Nephron (organoid): ENCODE results near the gene MAMLD1.

Experiments used
- H3K27ac Mint-ChIP-seq, 3 experiments: 2 replicates each; pipeline ENCODE4 v1.8.0; 2020; ENCODE audit warnings: mixed read lengths in 3 of 3, mild to moderate bottlenecking in 2 of 3, moderate library complexity in 1 of 3
- H3K27me3 Mint-ChIP-seq: 2 replicates; pipeline ENCODE4 v1.8.0; 2021; ENCODE audit warnings: low read depth, mild to moderate bottlenecking, moderate library complexity, mixed read lengths
- H3K36me3 Mint-ChIP-seq: 2 replicates; pipeline ENCODE4 v1.8.0; 2020; ENCODE audit warnings: low read depth, mixed read lengths
- H3K4me1 Mint-ChIP-seq: 2 replicates; pipeline ENCODE4 v1.8.0; 2020; ENCODE audit warnings: mixed read lengths
- H3K4me3 Mint-ChIP-seq, 3 experiments: 2 replicates each; pipeline ENCODE4 v1.8.0; 2020; ENCODE audit warnings: mild to moderate bottlenecking in 3 of 3, mixed read lengths in 3 of 3, moderate library complexity in 2 of 3
- H3K9me3 Mint-ChIP-seq: 2 replicates; pipeline ENCODE4 v1.8.0; 2020; ENCODE audit warnings: mixed read lengths
- TF ChIP-seq, protein P1 (sequence below), 3 experiments: fragments of 200-600 bp; sonication (generic); IDR thresholded peaks; one replicate each; pipeline ENCODE4 v1.5.0; 2021; ENCODE audit warnings: antibody characterized with exemption in 3 of 3; ENCODE audit not compliant: unreplicated experiment in 3 of 3

MAMLD1 gene

DNA sequence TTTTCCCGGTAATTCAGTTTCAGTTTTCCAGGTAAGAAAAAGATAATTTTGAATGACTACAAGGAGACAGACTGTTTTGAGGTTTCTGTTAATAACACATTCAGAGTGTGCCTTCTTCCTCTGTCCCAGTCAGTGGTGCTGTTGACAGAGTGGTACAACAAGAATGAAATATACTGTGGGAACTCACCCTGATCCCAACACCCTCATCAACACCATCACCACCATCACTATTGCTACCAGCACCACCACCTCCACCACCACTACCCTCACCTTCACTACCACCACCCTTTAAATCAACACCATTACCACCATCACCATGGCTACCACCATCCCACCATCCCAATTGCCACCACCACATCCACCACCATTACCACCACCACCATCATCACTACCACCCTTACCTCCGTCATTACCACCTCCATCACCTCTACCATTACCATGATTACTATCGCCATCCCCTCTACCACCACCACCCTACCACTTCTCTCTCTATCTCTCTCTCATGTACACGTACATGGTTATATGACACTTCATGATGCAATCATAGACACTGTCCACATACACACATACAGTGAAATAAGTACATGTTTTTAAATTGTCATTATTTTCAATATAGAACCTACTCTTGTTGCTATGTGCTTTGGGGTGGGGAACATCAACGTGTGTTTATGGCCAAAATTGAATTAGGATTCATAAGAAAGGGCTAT, 91.5 kb downstream of the MAMLD1 start:
- H3K9me3 Mint-ChIP-seq, result peaks cover 8% of the 10 kb centered on the region
- H3K4me3 Mint-ChIP-seq, result no peak overlapping the region
- H3K27ac Mint-ChIP-seq, result no peak overlapping the region
- H3K36me3 Mint-ChIP-seq, result no peaks in the 10 kb centered on the region
- TF ChIP-seq, protein P1, sequence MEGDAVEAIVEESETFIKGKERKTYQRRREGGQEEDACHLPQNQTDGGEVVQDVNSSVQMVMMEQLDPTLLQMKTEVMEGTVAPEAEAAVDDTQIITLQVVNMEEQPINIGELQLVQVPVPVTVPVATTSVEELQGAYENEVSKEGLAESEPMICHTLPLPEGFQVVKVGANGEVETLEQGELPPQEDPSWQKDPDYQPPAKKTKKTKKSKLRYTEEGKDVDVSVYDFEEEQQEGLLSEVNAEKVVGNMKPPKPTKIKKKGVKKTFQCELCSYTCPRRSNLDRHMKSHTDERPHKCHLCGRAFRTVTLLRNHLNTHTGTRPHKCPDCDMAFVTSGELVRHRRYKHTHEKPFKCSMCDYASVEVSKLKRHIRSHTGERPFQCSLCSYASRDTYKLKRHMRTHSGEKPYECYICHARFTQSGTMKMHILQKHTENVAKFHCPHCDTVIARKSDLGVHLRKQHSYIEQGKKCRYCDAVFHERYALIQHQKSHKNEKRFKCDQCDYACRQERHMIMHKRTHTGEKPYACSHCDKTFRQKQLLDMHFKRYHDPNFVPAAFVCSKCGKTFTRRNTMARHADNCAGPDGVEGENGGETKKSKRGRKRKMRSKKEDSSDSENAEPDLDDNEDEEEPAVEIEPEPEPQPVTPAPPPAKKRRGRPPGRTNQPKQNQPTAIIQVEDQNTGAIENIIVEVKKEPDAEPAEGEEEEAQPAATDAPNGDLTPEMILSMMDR (IDR thresholded peaks at IDR 0.05; ENCODE audit: unreplicated experiment in 3 of 3), result no peak
- H3K4me1 Mint-ChIP-seq, result peaks cover 28% of the 10 kb centered on the region
- H3K27me3 Mint-ChIP-seq, result peaks cover 3% of the 10 kb centered on the region

DNA sequence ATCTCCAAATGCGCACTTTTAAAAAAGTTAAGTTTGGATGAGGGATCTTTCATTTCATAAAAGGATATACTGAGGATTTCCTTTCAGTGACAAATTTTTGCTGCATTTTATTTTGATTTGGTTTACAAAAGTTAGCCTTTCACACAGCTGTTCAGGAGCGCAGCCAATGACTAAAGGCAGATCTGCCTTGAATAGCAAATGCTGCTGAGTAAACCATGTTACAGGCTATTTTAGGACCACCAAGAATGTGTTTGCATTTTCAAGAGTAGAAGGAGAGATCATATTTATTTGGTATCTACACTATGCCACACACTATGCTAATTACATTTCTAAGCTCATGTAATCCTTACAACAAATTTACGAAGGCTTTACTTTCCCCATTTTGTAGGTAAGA, 92.1 kb downstream of the MAMLD1 start:
- TF ChIP-seq, protein P1 (IDR thresholded peaks at IDR 0.05; ENCODE audit: unreplicated experiment in 3 of 3), result no peak
- Mint-ChIP-seq H3K9me3 (peaks cover 8% of the 10 kb centered on the region), H3K27me3 (peaks cover 3% of the 10 kb centered on the region), H3K36me3 (no peaks in the 10 kb centered on the region), H3K4me3 (no peak overlapping the region), H3K4me1 (peaks cover 24% of the 10 kb centered on the region), H3K27ac (no peak overlapping the region)

- TF ChIP-seq, protein P1 (IDR thresholded peaks at IDR 0.05; ENCODE audit: unreplicated experiment in 3 of 3), result no peak
- no peaks in the 10 kb centered on the region for H3K36me3 Mint-ChIP-seq
- peaks cover 3% of the 10 kb centered on the region for H3K27me3 Mint-ChIP-seq
- no peak overlapping the region for H3K4me3 Mint-ChIP-seq
- no peak overlapping the region for H3K27ac Mint-ChIP-seq
- H3K4me1 Mint-ChIP-seq, result peaks cover 24% of the 10 kb centered on the region
- H3K9me3 Mint-ChIP-seq, result peaks cover 8% of the 10 kb centered on the region
These were observed 93.3 kb downstream of the MAMLD1 start for GRCh38 chrX:150456466-150456865.

DNA sequence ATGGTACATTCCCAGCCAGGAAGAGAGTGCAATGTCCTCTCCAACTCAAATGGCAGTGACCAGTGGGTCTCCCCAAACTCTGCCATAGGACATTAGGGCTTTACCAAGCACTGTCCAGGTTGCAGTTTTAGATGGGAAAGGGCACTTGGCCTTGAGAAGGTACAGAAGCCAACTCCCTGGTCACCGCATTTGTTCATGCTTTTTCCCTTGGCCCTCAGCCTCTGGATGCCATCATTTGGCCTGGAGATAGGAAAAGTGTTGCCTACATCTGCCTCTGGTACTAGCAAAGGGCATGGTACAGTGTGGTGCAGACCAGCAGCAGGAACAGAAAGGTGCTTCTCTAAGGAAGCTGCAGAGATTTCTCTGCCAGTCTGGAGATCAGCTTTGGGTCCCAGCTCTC, 93.8 kb downstream of the MAMLD1 start:
- TF ChIP-seq, protein P1 (IDR thresholded peaks at IDR 0.05; ENCODE audit: unreplicated experiment in 3 of 3), result no peak
- no peaks in the 10 kb centered on the region for H3K27me3 Mint-ChIP-seq
- no peaks in the 10 kb centered on the region for H3K36me3 Mint-ChIP-seq
- peaks cover 8% of the 10 kb centered on the region for H3K9me3 Mint-ChIP-seq
- no peak overlapping the region for H3K27ac Mint-ChIP-seq
- H3K4me1 Mint-ChIP-seq, result peaks cover 24% of the 10 kb centered on the region
- H3K4me3 Mint-ChIP-seq, result no peak overlapping the region

GRCh38 chrX:150459196-150459595, 96.1 kb downstream of the MAMLD1 start:
- H3K9me3 Mint-ChIP-seq, result peaks cover 8% of the 10 kb centered on the region
- no peak overlapping the region for H3K4me3 Mint-ChIP-seq
- peaks cover 15% of the 10 kb centered on the region for H3K4me1 Mint-ChIP-seq
- no peaks in the 10 kb centered on the region for H3K36me3 Mint-ChIP-seq
- no peak overlapping the region for H3K27ac Mint-ChIP-seq
- TF ChIP-seq, protein P1 (IDR thresholded peaks at IDR 0.05; ENCODE audit: unreplicated experiment in 3 of 3), result no peak
- H3K27me3 Mint-ChIP-seq, result no peaks in the 10 kb centered on the region

GRCh38 chrX:150460063-150460462, 96.9 kb downstream of the MAMLD1 start:
- Mint-ChIP-seq H3K4me3 (no peak overlapping the region), H3K36me3 (no peaks in the 10 kb centered on the region), H3K27me3 (no peaks in the 10 kb centered on the region), H3K27ac (no peak overlapping the region), H3K4me1 (peaks cover 9% of the 10 kb centered on the region), H3K9me3 (peaks cover 14% of the 10 kb centered on the region)
- TF ChIP-seq, protein P1 (IDR thresholded peaks at IDR 0.05; ENCODE audit: unreplicated experiment in 3 of 3), result no peak
